GM13976 (cell line): Measurements from ENCODE around the gene AADACL4.

Experiments used
- DNase-seq: peaks from one replicate; pipeline ENCODE4 v3.0.0; 2012; ENCODE audit warnings: low spot score
- CTCF ChIP-seq: IDR thresholded peaks from 2 replicates; pipeline ENCODE4 v1.5.1; 2012; ENCODE audit warnings: borderline replicate concordance, mild to moderate bottlenecking; ENCODE audit not compliant: insufficient read depth; ENCODE audit errors: extremely low read depth, missing control alignments, control extremely low read depth
- in situ Hi-C: fragments of 300-500 bp; cut with MboI; formaldehyde crosslinking; loops from one replicate; pipeline ENCODE4 v1.12.0; 2022; ENCODE audit warnings: low sequenced_read_pairs, mixed read lengths, inconsistent platforms; ENCODE audit not compliant: unreplicated experiment

Gene AADACL4

DNA sequence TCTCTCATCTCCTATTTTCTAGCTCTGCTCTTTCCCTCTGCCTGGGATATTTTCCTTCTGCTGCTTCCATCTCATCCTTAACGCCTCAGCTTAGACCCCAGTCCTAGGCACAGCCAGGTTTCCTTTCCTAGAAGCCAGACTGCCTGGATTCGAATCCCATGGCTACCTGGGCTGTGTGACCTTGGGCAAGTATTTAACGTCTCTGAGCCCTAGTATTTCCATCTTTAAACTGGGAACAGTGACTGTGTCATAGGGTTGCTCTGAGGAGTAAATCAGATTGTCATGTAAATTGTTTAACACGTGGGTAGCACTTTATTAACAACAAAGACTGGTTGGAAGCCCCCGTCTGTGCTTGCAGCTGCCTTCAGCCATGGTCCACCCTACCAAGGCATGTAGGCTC is 44.2 kb upstream of the AADACL4 start:
- in situ Hi-C loops = loop anchor here (25.0 kb wide), 2 partner anchors 287 to 487 kb away; no protein-coding TSS in a partner anchor
- TF ChIP-seq CTCF = no peak
- DNase-seq = no peak

DNA sequence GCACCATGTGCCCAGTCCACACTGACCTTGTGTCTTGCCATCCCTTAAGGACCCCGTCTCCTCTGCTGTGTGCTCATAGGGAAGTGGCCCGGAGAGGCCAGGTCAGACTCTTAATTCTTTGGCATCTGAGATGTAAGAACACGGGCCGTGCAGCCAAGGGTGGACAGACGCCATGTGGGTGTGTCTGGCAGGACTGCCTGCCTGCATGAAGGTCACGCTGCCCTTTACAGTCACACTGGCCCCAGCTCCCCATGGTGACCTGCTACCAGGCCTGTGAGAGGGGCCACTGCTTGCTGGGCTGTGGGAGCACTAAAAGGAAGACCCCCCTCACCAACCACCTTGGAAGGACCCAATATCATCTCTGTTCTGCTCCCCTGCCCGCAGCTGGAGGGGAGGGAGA is 43.5 kb upstream of the AADACL4 start:
- no peak for DNase-seq
- in situ Hi-C loops = loop anchor here (25.0 kb wide), 2 partner anchors 288 to 488 kb away; no protein-coding TSS in a partner anchor

GRCh38 chr1:12600880-12601633 is 42.8 kb upstream of the AADACL4 start:
- peak; percentile 27 for TF ChIP-seq CTCF
- DNase-seq = peak; percentile 72
- in situ Hi-C loops = loop anchor here (25.0 kb wide), 2 partner anchors 289 to 489 kb away; no protein-coding TSS in a partner anchor

More for the DNA sequence above, 43.5 kb upstream of the AADACL4 start:
- no peak for TF ChIP-seq CTCF

- in situ Hi-C loops = loop anchor here (25.0 kb wide), 2 partner anchors 290 to 490 kb away; no protein-coding TSS in a partner anchor
- TF ChIP-seq CTCF = no peak
- no peak for DNase-seq
Observed at GRCh38 chr1:12601700-12602658, 41.9 kb upstream of the AADACL4 start.

- no peak for TF ChIP-seq CTCF
- no peak for DNase-seq
- in situ Hi-C loops = loop anchor here (25.0 kb wide), 2 partner anchors 290 to 490 kb away; no protein-coding TSS in a partner anchor
Observed at GRCh38 chr1:12602659-12603024, 41.2 kb upstream of the AADACL4 start.

DNA sequence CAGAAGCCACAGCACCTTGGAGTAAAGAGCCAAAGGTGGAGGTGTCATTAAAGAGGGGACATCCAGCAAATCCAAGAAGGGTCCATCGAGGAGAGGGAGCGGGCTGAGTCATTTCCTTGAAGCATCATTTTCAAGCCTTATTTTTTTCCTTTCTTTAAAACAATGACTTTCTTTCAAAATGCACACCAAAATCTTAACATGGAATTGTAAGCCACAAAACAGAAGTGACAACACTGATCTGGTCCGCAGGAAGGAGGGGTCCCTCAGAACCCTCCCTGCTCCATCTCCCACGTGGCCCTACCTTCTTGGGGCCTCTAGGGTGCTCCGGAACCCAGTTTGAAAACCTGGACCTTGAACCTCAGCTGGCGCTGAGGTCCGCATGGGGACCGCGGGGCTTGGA is 40.7 kb upstream of the AADACL4 start:
- no peak for TF ChIP-seq CTCF
- DNase-seq = no peak
- in situ Hi-C loops = loop anchor here (25.0 kb wide), 2 partner anchors 291 to 491 kb away; no protein-coding TSS in a partner anchor
